ENCODE results near the gene AGO3.
A peak's percentile ranks its signal among the peaks of the same experiment; 100 is the strongest.

The AGO3 gene

GRCh38 chr1:36083635-36084496 is 153.0 kb downstream of the AGO3 start, which contains the start of gene TEKT2:
TEKT2 (plus strand) TSS chr1:36084094; CDS start chr1:36084922, 828 bp downstream.
- Histone ChIP-seq H3K4me1 (ENCODE audit: insufficient read depth, low read length, severe bottlenecking) (peaks cover 16% of the 10 kb centered on the region), H4K20me1 (ENCODE audit: insufficient read depth, low read length) (no peaks in the 10 kb centered on the region), H3F3A (ENCODE audit: insufficient read depth, low read length) (no peaks in the 10 kb centered on the region), H3K79me2 (ENCODE audit: insufficient read depth, low read length) (no peaks in the 10 kb centered on the region), H3K27ac (ENCODE audit: low read depth, low read length, poor library complexity, severe bottlenecking) (no peak within 1 kb of the TSS), H3K4me2 (ENCODE audit: low read length) (peak within 1 kb of the TSS; percentile 66), H3K4me3 (ENCODE audit: low read depth, low read length, poor library complexity, severe bottlenecking) (peak within 1 kb of the TSS; percentile 49), H3K9me2 (ENCODE audit: low read depth, low read length) (no peaks in the 10 kb centered on the region), H3K9me3 (ENCODE audit: low read length) (no peaks in the 10 kb centered on the region), H3K36me3 (ENCODE audit: insufficient read depth, low read length) (no peaks in the 10 kb centered on the region), H2AFZ (ENCODE audit: low read length) (no peak within 1 kb of the TSS), H3K27me3 (ENCODE audit: insufficient read depth, low read length) (peaks cover 5% of the 10 kb centered on the region; the same call in 1 of the 2 replicates), H3K9ac (ENCODE audit: low read length) (peak within 1 kb of the TSS; percentile 9; the same call in 1 of the 2 replicates)
- TF ChIP-seq, protein P1, sequence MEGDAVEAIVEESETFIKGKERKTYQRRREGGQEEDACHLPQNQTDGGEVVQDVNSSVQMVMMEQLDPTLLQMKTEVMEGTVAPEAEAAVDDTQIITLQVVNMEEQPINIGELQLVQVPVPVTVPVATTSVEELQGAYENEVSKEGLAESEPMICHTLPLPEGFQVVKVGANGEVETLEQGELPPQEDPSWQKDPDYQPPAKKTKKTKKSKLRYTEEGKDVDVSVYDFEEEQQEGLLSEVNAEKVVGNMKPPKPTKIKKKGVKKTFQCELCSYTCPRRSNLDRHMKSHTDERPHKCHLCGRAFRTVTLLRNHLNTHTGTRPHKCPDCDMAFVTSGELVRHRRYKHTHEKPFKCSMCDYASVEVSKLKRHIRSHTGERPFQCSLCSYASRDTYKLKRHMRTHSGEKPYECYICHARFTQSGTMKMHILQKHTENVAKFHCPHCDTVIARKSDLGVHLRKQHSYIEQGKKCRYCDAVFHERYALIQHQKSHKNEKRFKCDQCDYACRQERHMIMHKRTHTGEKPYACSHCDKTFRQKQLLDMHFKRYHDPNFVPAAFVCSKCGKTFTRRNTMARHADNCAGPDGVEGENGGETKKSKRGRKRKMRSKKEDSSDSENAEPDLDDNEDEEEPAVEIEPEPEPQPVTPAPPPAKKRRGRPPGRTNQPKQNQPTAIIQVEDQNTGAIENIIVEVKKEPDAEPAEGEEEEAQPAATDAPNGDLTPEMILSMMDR (IDR thresholded peaks at IDR 0.05; ENCODE audit: low read length): no peak
- no peak for TF ChIP-seq EZH2 (IDR thresholded peaks at IDR 0.05; ENCODE audit: borderline replicate concordance, low read length)

GRCh38 chr1:36084497-36085115 is 153.7 kb downstream of the AGO3 start:
- Histone ChIP-seq H3K9ac (ENCODE audit: low read length) (peak overlapping the region; percentile 9; the same call in 1 of the 2 replicates), H3K9me3 (ENCODE audit: low read length) (no peaks in the 10 kb centered on the region), H3K4me3 (ENCODE audit: low read depth, low read length, poor library complexity, severe bottlenecking) (peak overlapping the region; percentile 49), H3K4me1 (ENCODE audit: insufficient read depth, low read length, severe bottlenecking) (peaks cover 20% of the 10 kb centered on the region), H3F3A (ENCODE audit: insufficient read depth, low read length) (no peaks in the 10 kb centered on the region), H4K20me1 (ENCODE audit: insufficient read depth, low read length) (no peaks in the 10 kb centered on the region), H3K36me3 (ENCODE audit: insufficient read depth, low read length) (no peaks in the 10 kb centered on the region), H3K9me2 (ENCODE audit: low read depth, low read length) (no peaks in the 10 kb centered on the region), H3K79me2 (ENCODE audit: insufficient read depth, low read length) (no peaks in the 10 kb centered on the region), H2AFZ (ENCODE audit: low read length) (no peak overlapping the region), H3K4me2 (ENCODE audit: low read length) (peak overlapping the region; percentile 66), H3K27me3 (ENCODE audit: insufficient read depth, low read length) (peaks cover 5% of the 10 kb centered on the region; the same call in 1 of the 2 replicates), H3K27ac (ENCODE audit: low read depth, low read length, poor library complexity, severe bottlenecking) (no peak overlapping the region)
- TF ChIP-seq EZH2 (IDR thresholded peaks at IDR 0.05; ENCODE audit: borderline replicate concordance, low read length): no peak

- Histone ChIP-seq H4K20me1 (ENCODE audit: insufficient read depth, low read length) (no peaks in the 10 kb centered on the region), H3K4me3 (ENCODE audit: low read depth, low read length, poor library complexity, severe bottlenecking) (no peak overlapping the region), H3K9ac (ENCODE audit: low read length) (no peak overlapping the region), H3K9me2 (ENCODE audit: low read depth, low read length) (no peaks in the 10 kb centered on the region), H3K4me1 (ENCODE audit: insufficient read depth, low read length, severe bottlenecking) (peaks cover 25% of the 10 kb centered on the region), H2AFZ (ENCODE audit: low read length) (no peak overlapping the region), H3K27ac (ENCODE audit: low read depth, low read length, poor library complexity, severe bottlenecking) (no peak overlapping the region), H3K4me2 (ENCODE audit: low read length) (no peak overlapping the region), H3K79me2 (ENCODE audit: insufficient read depth, low read length) (no peaks in the 10 kb centered on the region), H3K9me3 (ENCODE audit: low read length) (no peaks in the 10 kb centered on the region), H3F3A (ENCODE audit: insufficient read depth, low read length) (no peaks in the 10 kb centered on the region), H3K27me3 (ENCODE audit: insufficient read depth, low read length) (peaks cover 5% of the 10 kb centered on the region; the same call in 1 of the 2 replicates), H3K36me3 (ENCODE audit: insufficient read depth, low read length) (peaks cover 3% of the 10 kb centered on the region; the same call in 1 of the 2 replicates)
- TF ChIP-seq, protein P1 (IDR thresholded peaks at IDR 0.05; ENCODE audit: low read length): no peak
- no peak for TF ChIP-seq EZH2 (IDR thresholded peaks at IDR 0.05; ENCODE audit: borderline replicate concordance, low read length)
Measured at GRCh38 chr1:36085126-36085525, 154.2 kb downstream of the AGO3 start.
